Choroid plexus epithelial cell (primary cell): Measurements from ENCODE around the gene TDRD12.
"Not testable (repeated sequence)": the region's sequence is repeated elsewhere in the genome, so short reads cannot be mapped to it uniquely, and the experiment has no call there.

Experiments used
- DNase-seq: peaks from one replicate; pipeline ENCODE4 v3.0.0-alpha.2; 2010; ENCODE audit warnings: low read depth
- H3K4me3 ChIP-seq: 2 replicates; pipeline ENCODE4 v1.5.1; 2011; ENCODE audit warnings: low read depth, mild to moderate bottlenecking, control low read depth, low read length, moderate library complexity
- TF ChIP-seq, protein P1 (sequence below): conservative IDR thresholded peaks from 2 replicates; pipeline ENCODE4 v1.5.1; 2011; ENCODE audit warnings: low read depth, mild to moderate bottlenecking, control low read depth, inconsistent platforms, low read length, moderate library complexity

The TDRD12 gene

GRCh38 chr19:32781280-32781679 is 61.7 kb downstream of the TDRD12 start:
- no peak for DNase-seq
- TF ChIP-seq, protein P1, sequence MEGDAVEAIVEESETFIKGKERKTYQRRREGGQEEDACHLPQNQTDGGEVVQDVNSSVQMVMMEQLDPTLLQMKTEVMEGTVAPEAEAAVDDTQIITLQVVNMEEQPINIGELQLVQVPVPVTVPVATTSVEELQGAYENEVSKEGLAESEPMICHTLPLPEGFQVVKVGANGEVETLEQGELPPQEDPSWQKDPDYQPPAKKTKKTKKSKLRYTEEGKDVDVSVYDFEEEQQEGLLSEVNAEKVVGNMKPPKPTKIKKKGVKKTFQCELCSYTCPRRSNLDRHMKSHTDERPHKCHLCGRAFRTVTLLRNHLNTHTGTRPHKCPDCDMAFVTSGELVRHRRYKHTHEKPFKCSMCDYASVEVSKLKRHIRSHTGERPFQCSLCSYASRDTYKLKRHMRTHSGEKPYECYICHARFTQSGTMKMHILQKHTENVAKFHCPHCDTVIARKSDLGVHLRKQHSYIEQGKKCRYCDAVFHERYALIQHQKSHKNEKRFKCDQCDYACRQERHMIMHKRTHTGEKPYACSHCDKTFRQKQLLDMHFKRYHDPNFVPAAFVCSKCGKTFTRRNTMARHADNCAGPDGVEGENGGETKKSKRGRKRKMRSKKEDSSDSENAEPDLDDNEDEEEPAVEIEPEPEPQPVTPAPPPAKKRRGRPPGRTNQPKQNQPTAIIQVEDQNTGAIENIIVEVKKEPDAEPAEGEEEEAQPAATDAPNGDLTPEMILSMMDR: no peak
- no peak overlapping the region for H3K4me3 ChIP-seq

GRCh38 chr19:32782089-32782488 is 62.5 kb downstream of the TDRD12 start:
- H3K4me3 ChIP-seq, DNase-seq: not testable (repeated sequence)

GRCh38 chr19:32787161-32787813 is 67.7 kb downstream of the TDRD12 start:
- H3K4me3 ChIP-seq: not testable (repeated sequence)
- peak; percentile 12 for DNase-seq

- DNase-seq, H3K4me3 ChIP-seq: not testable (repeated sequence)
These were observed 68.3 kb downstream of the TDRD12 start for GRCh38 chr19:32787895-32788294.

DNA sequence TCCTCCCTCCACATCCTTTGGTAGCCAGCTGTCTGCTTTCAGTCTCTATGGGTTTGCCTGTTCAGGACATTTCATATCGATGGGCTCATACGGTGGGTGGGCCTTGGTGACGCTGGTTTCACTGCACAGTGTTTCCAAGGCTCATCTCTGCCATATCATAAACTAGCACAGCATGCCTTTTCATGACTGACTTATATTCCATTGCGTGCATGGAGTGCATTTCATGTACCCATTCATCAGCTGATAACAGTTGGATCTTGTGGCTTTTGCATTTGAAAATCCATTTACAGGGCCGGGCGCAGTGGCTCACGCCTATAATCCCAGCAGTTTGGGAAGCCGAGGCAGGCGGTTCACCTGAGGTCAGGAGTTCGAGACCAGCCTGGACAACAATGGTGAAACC is 69.9 kb downstream of the TDRD12 start:
- no peak overlapping the region for H3K4me3 ChIP-seq
- TF ChIP-seq, protein P1: no peak
- DNase-seq: no peak

- no peak for DNase-seq
- TF ChIP-seq, protein P1: no peak
- no peak overlapping the region for H3K4me3 ChIP-seq
These were observed 78.6 kb downstream of the TDRD12 start for GRCh38 chr19:32798201-32798600.

DNA sequence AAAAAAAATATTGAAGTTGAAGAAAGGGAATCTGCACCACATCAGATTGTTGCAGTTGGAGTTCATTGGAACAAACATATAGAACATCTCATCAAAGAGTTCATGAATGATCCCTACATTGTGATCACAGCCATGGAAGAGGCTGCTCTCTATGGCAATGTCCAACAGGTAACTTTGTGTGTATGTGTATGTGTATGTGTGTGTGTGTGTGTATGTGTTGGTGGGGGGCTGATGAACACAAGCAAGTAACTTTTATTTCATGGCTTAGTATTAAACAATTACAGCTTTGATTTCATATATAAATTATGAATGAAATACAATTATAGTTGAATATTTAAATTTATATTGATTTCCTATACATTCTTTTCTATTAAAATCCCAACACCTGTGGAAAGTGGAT is 80.6 kb downstream of the TDRD12 start:
- TF ChIP-seq, protein P1: no peak
- no peak for DNase-seq
- H3K4me3 ChIP-seq: no peak overlapping the region

DNA sequence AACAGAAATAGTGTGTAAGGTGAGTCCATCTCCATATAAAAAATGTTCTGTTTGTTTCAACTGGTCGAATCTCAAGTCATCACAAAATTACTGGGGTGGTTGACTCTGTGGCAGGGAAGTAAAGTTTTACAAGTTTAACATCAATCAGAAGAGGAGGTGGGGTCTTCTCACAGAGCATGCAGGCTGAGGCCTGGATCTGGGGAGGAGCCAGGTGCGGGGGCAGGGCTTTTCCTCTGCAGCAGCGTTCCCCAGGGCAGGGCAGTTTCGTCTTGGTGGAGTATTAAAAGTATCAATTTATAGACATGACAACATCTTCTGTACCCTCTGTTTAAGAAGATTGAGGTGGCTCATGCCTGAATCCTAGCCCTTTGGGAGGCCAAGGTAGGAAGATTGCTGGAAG is 81.2 kb downstream of the TDRD12 start:
- DNase-seq: no peak
- TF ChIP-seq, protein P1: no peak
- H3K4me3 ChIP-seq: no peak overlapping the region

- no peak for DNase-seq
- H3K4me3 ChIP-seq: no peak overlapping the region
- TF ChIP-seq, protein P1: no peak
These were observed 83.3 kb downstream of the TDRD12 start for GRCh38 chr19:32802840-32803239.
